ENCODE measurements around the gene GABRD.

DNA sequence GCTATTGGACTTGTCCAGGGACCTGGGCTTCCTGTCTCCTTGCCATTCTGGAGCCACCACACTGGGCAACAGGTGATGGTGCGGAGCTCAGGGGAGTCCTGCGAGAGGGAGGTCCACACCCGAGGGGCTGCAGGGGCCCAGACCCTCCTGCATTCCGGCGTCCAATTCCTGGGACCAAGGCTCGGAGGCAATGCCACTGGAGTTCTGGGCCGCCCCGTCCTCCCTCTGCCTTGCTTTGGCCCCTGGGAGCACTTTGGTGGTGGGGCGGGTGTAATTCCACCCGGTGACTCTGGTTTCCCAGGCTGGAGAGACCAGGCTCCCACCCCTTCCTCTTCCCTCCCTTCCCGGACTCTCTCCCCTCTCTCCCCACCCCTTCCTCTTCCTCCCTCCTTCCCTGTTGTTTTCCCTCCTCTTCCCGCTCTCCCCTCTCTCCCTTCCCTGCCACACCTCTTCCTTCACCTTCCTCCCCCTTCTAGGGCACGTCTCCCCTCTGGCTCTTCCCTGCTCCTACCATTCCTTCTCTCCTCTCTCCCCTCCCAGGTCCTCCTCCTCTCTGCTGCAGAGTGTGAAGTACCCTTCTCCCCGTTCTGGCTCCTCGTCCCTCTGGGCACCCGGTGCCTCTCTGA, 33.0 kb downstream of the GABRD start:
- TF ChIP-seq, protein P1, sequence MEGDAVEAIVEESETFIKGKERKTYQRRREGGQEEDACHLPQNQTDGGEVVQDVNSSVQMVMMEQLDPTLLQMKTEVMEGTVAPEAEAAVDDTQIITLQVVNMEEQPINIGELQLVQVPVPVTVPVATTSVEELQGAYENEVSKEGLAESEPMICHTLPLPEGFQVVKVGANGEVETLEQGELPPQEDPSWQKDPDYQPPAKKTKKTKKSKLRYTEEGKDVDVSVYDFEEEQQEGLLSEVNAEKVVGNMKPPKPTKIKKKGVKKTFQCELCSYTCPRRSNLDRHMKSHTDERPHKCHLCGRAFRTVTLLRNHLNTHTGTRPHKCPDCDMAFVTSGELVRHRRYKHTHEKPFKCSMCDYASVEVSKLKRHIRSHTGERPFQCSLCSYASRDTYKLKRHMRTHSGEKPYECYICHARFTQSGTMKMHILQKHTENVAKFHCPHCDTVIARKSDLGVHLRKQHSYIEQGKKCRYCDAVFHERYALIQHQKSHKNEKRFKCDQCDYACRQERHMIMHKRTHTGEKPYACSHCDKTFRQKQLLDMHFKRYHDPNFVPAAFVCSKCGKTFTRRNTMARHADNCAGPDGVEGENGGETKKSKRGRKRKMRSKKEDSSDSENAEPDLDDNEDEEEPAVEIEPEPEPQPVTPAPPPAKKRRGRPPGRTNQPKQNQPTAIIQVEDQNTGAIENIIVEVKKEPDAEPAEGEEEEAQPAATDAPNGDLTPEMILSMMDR (IDR thresholded peaks at IDR 0.05), result no peak
- TF ChIP-seq POLR2A (IDR thresholded peaks at IDR 0.05), result no peak
